Endodermal cell (in vitro differentiated cells): ENCODE results near the gene CRACR2B. TPM values are rescaled to one million over a fixed set of nuclear protein-coding genes. Genes with fewer than 3 reads are reported as not detected.

Experiments
- DNase-seq: peaks from one replicate; pipeline ENCODE4 v3.0.0-alpha.2; 2017
- H3K27ac ChIP-seq: 2 replicates; pipeline ENCODE4 v1.5.1; 2013; ENCODE audit warnings: mild to moderate bottlenecking, low read depth, low read length, moderate library complexity
- H3K27me3 ChIP-seq: 2 replicates; pipeline ENCODE4 v1.6.1; 2013; ENCODE audit warnings: mild to moderate bottlenecking, low read length, moderate library complexity; ENCODE audit not compliant: insufficient read depth, control insufficient read depth, poor library complexity, severe bottlenecking
- H3K36me3 ChIP-seq: 2 replicates; pipeline ENCODE4 v1.7.0; 2013; ENCODE audit warnings: mild to moderate bottlenecking, low read length, moderate library complexity; ENCODE audit not compliant: control insufficient read depth, insufficient read depth
- H3K4me1 ChIP-seq: one replicate; pipeline ENCODE4 v1.7.0; 2013; ENCODE audit warnings: low read length; ENCODE audit not compliant: control insufficient read depth, insufficient read depth
- H3K4me3 ChIP-seq: 2 replicates; pipeline ENCODE4 v1.5.1; 2013; ENCODE audit warnings: mild to moderate bottlenecking, low read length, moderate library complexity
- H3K9ac ChIP-seq: 2 replicates; pipeline ENCODE4 v1.6.1; 2013; ENCODE audit warnings: mild to moderate bottlenecking, low read length, moderate library complexity; ENCODE audit not compliant: poor library complexity, severe bottlenecking; ENCODE audit errors: extremely low read depth
- H3K9me3 ChIP-seq: 2 replicates; pipeline ENCODE4 v1.6.1; 2013; ENCODE audit warnings: mild to moderate bottlenecking, low read length, moderate library complexity; ENCODE audit not compliant: control insufficient read depth
- H3K27ac Mint-ChIP-seq: 2 replicates; pipeline ENCODE4 v1.8.0; 2020; ENCODE audit warnings: mixed read lengths
- H3K27me3 Mint-ChIP-seq: 2 replicates; pipeline ENCODE4 v1.8.0; 2021; ENCODE audit warnings: mild to moderate bottlenecking, mixed read lengths; ENCODE audit not compliant: insufficient read depth
- H3K36me3 Mint-ChIP-seq: 2 replicates; pipeline ENCODE4 v1.8.0; 2020; ENCODE audit warnings: low read depth, mixed read lengths
- H3K4me1 Mint-ChIP-seq: 2 replicates; pipeline ENCODE4 v1.8.0; 2020; ENCODE audit warnings: mixed read lengths
- H3K4me3 Mint-ChIP-seq: 2 replicates; pipeline ENCODE4 v1.8.0; 2020; ENCODE audit warnings: mild to moderate bottlenecking, moderate library complexity, mixed read lengths
- H3K9me3 Mint-ChIP-seq: 2 replicates; pipeline ENCODE4 v1.8.0; 2020; ENCODE audit warnings: mild to moderate bottlenecking, mixed read lengths
- CTCF ChIP-seq: fragments of 200-600 bp; sonication (generic); conservative IDR thresholded peaks from 2 replicates; pipeline ENCODE4 v1.5.0; 2021; ENCODE audit warnings: antibody characterized with exemption, mild to moderate bottlenecking
- WGBS, 2 experiments: methylation state at CpG; one replicate each; pipeline versions ENCODE4 v1.1.5 to v1.1.7; 2013; ENCODE audit warnings: missing lambda C conversion rate in 2 of 2, mixed read lengths in 1 of 2; ENCODE audit not compliant: insufficient coverage in 1 of 2, insufficient read length in 1 of 2; 5-methylcytosine and 5-hydroxymethylcytosine counted together
- total RNA-seq, 2 donors: library from RNA; stranded (reverse); fragmentation: NEBNext Ultra II Directional in 1 of 2; extraction: Animal tissue kit (Norgen Biotek cat#: 25700) in 1 of 2; gene quantifications; 2 replicates in 1 of 2; 3 replicates in 1 of 2; pipeline ENCODE4 v1.2.1, GENCODE V29; 2021

CRACR2B gene
- total RNA-seq, 2 donors from 2014 or later, result 22.3 to 28.1 TPM

GRCh38 chr11:821512-822371 lies 6.0 kb upstream of the CRACR2B start:
- Histone ChIP-seq H3K9me3 (no peaks in the 10 kb centered on the region), H3K9ac (no peak overlapping the region), H3K4me3 (no peak overlapping the region), H3K36me3 (no peaks in the 10 kb centered on the region), H3K4me1 (no peaks in the 10 kb centered on the region), H3K27me3 (peaks cover 17% of the 10 kb centered on the region), H3K27ac (no peak overlapping the region)
- WGBS, 2 experiments, result 93 to 99% methylated on average over 11 to 22 of the region's 22 CpGs
- Mint-ChIP-seq H3K27me3 (peaks cover 3% of the 10 kb centered on the region), H3K27ac (no peak overlapping the region), H3K4me1 (no peaks in the 10 kb centered on the region), H3K4me3 (no peak overlapping the region), H3K36me3 (peaks cover 13% of the 10 kb centered on the region), H3K9me3 (no peaks in the 10 kb centered on the region)
- TF ChIP-seq CTCF, result no peak
- no peak for DNase-seq

DNA sequence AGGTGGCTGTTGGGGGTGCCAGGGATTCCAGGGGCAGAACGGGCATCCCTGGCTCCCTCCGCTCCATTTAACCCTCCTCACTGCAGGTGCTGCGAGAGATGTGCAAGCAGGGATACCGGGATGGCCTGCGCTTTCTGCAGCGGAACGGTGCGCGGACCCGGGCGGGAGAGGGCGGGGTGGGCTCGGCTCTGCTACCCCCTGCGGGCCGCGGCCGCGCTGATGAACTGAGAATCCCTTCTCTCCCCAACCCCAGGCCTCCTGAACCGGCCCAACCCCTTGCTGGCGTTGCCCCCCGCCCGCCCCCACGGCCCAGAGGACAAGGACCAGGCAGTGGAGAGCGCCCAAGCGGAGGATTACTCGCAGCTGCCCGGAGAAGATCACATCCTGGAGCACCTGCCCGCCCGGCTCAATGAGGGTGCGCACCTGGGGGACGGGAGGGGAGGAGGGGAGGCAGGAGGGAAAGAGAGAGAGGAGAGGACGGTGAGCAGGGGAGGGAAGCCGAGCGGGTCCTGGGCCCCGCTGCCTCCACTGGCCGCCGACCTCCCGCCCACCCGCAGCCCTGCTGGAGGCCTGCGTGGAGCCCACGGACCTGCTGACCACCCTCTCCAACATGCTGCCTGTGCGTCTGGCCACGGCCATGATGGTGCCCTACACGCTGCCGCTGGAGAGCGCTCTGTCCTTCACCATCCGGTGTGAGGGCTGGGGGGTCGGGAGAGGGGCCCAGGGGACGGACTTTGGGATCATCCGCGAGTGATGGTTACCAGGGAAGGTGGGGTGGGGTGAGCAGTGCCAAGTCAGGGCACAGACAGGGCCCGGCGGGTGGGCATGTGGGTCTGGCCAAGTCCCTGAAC lies 4.1 kb upstream of the CRACR2B start:
- WGBS, 2 experiments, result 94 to 96% methylated on average over 24 to 53 of the region's 53 CpGs
- Histone ChIP-seq H3K4me1 (no peaks in the 10 kb centered on the region), H3K27ac (no peak overlapping the region), H3K27me3 (peaks cover 32% of the 10 kb centered on the region), H3K9ac (no peak overlapping the region), H3K36me3 (no peaks in the 10 kb centered on the region), H3K9me3 (no peaks in the 10 kb centered on the region), H3K4me3 (no peak overlapping the region)
- no peak for TF ChIP-seq CTCF
- DNase-seq, result no peak
- H3K4me3 Mint-ChIP-seq, result no peak overlapping the region
- no peaks in the 10 kb centered on the region for H3K9me3 Mint-ChIP-seq
- peaks cover 9% of the 10 kb centered on the region for H3K4me1 Mint-ChIP-seq
- peaks cover 14% of the 10 kb centered on the region for H3K27me3 Mint-ChIP-seq
- H3K36me3 Mint-ChIP-seq, result peaks cover 13% of the 10 kb centered on the region
- H3K27ac Mint-ChIP-seq, result no peak overlapping the region

- DNase-seq, result no peak
- no peak overlapping the region for H3K27ac ChIP-seq
- Mint-ChIP-seq H3K4me3 (no peak overlapping the region), H3K36me3 (peaks cover 13% of the 10 kb centered on the region), H3K27me3 (peaks cover 22% of the 10 kb centered on the region), H3K9me3 (no peaks in the 10 kb centered on the region), H3K4me1 (peaks cover 15% of the 10 kb centered on the region), H3K27ac (no peak overlapping the region)
- no peak for TF ChIP-seq CTCF
- WGBS, 2 experiments, result 95 to 96% methylated on average over 38 to 59 of the region's 59 CpGs
- H3K4me3 ChIP-seq, result no peak overlapping the region
- no peaks in the 10 kb centered on the region for H3K36me3 ChIP-seq
- H3K27me3 ChIP-seq, result peaks cover 39% of the 10 kb centered on the region
- H3K9ac ChIP-seq, result no peak overlapping the region
- H3K4me1 ChIP-seq, result peaks cover 4% of the 10 kb centered on the region
- no peaks in the 10 kb centered on the region for H3K9me3 ChIP-seq
These were observed 3.3 kb upstream of the CRACR2B start for GRCh38 chr11:824292-824880.
